ENCODE results near the gene HSP90AB1.

Gene HSP90AB1

GRCh38 chr6:44286285-44286565, 39.3 kb downstream of the HSP90AB1 start:
- DNase-seq (ENCODE audit: low read depth in 2 of 2), result no peak

DNA sequence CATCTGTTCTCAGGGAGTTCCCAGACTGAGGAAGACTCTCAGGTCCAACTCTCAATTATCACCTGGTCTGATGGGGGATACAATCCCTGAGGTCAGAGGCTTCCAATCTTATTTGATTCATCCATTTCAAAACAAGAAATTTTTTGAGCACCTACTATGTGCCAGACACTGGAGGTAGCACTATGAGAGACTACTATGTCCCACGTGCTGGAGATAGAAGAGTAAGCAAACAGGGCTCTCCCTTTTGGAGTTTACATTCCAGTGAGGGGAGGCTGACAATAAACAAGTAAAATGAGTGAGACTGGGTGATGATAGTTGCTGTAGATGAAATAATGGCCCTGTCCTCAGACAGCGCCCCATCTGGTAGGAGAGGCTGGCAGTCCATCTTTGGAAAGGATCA, 39.8 kb downstream of the HSP90AB1 start:
- no peak for DNase-seq (ENCODE audit: low read depth in 2 of 2)

DNA sequence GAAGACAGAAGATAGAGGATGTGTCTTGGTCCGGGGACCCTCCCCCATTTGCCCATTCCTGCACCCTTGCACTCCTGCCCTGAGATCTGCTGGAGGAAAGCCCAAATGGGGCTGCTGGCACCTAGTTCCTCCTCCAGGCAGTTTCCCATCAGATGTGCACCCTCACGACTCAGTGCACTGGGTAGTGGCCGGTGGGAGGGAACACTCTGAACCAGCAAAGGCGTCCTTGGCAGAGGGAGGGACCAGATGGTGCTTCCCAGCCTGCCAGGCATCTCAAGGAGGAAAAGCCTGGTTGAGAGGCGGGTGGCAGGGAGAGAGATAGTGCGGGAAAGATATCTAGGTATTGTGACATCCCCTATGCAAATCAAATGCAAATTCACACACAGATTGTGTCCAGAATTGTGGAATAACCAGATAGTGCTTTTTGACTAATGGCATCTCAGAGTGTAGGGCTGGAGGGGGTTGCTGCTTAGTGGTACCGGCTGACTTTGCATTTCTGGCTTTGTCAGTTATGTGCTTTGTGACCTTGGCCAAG, 42.9 kb downstream of the HSP90AB1 start:
- DNase-seq (ENCODE audit: low read depth in 2 of 2), result no peak

DNA sequence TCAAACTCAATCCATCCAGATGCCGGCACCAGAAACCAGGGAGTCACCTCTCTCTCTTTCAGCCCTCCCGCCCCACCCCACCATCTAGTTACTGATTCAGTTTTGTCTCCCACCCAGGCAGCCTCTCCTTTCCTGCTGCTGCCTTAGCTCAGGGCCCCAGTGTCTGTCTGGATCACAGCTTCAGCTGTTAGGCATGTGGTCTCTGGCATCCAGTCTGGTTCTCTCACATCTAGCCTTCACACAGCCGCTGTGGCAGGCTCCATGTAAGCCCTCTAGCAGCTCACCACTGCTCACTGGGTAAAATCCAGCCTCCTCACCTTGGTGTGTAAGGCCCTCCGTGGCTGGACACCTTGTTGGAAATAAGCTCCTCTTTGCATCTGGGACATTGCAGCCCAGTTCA, 44.9 kb downstream of the HSP90AB1 start:
- DNase-seq (ENCODE audit: low read depth in 2 of 2), result no peak

DNA sequence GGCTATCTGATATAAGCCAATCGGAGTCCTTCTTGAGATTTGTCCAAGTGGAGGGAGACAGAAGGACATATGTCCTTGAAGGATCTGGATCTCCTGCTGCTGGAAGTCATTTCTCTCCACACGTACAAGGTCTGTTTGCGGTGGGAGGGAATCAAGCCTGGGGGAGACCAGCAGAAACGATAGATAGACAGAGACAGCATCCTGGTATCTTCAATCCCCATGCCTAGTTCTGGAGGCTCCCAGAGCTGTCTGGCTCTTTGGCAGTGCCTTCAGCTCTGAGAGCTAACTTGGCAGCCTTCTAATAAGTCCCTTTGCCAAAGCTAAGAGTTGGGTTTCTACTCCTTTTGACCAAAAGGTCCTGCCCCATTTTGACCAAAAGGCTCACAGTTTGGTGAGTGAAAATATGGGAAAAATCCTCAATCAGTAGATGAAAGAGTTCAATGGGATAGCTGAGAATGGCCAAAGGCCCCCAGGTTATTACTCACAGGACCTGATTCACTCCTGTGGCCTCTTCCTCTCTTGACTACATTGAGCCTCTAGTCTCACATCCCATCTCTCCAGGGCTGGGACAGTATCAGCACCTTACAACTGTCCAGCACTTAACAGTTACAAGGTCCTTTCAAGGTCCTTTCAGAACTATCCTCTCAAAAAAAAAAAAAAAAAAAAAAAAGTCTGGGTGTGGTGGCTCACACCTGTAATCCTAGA, 45.9 kb downstream of the HSP90AB1 start:
- no peak for DNase-seq (ENCODE audit: low read depth in 2 of 2)

- DNase-seq (ENCODE audit: low read depth in 2 of 2), result no peak
Observed at GRCh38 chr6:44294832-44295791, 48.2 kb downstream of the HSP90AB1 start.

GRCh38 chr6:44297063-44298038, 50.5 kb downstream of the HSP90AB1 start:
- peak; percentile 30 to 56 for DNase-seq (ENCODE audit: low read depth in 2 of 2)

GRCh38 chr6:44298055-44298803, 51.3 kb downstream of the HSP90AB1 start:
- DNase-seq (ENCODE audit: low read depth in 2 of 2), result no peak

DNA sequence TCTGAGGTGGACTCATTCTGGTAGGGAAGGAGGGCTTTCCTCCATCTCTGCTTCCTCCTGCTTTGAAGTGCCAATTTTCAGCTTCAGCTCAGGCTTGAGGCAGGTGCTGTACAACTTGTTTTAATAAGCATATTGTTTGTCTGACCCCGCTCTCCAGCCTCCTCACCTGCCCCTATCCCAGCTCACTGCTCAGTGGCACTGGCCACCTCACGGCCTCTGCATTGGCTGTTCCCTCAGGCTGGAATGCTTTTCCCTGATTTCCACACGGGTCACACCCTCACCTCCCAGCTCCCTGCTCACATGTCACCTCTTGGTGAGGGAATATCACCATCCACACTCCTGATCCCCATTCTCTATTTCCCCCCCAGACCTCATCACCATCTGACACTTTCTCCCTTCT, 52.0 kb downstream of the HSP90AB1 start:
- DNase-seq (ENCODE audit: low read depth in 2 of 2), result no peak

DNA sequence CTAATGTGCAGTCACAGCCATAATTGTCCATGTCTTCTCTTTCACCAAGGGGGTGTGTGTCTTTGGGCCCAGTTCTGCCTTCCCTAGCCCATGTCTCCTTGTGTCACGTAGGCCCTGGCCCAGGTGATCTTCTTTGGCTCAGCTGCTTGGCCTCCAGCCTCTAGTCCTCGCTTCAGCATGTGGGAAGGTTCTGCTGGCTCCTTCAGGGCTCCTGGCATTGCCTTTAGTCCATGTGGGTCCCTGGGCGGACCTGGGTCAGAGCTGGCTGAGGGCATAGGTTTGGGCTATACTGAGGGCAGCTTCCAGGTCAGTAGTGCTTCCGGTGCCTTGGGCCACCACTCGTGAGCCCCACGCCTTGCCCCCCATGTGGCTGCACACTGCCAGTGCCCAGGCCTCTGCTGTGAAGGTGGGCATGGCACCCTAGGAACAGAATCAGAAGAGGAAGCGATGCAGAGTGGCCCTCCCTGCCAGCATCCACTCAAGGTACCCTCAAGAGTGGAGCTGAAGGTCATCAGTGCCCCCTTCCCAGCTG, 53.5 kb downstream of the HSP90AB1 start:
- DNase-seq (ENCODE audit: low read depth in 2 of 2), result no peak

DNA sequence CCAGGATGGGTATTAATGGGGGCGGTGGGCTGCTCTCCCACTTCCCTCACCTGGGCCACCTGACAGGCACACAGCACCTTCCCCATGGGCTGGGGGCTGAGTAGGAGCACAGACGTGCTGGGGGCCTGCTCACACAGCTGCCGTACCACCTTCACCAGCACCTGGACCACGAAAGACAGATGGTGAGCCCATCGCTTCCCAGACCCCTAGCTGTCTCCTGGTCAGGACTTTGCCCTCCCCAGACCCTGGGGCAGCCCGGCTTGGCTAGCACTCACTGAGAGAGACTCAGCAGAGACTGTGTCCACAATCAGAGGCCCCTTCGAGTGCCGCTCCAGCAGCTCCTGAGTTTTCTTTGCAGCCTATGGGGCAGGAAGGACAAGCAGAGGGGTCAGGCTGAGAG, 54.2 kb downstream of the HSP90AB1 start:
- DNase-seq (ENCODE audit: low read depth in 2 of 2), result no peak

- DNase-seq (ENCODE audit: low read depth in 2 of 2), result no peak
Observed at GRCh38 chr6:44301782-44302564, 55.1 kb downstream of the HSP90AB1 start.

DNA sequence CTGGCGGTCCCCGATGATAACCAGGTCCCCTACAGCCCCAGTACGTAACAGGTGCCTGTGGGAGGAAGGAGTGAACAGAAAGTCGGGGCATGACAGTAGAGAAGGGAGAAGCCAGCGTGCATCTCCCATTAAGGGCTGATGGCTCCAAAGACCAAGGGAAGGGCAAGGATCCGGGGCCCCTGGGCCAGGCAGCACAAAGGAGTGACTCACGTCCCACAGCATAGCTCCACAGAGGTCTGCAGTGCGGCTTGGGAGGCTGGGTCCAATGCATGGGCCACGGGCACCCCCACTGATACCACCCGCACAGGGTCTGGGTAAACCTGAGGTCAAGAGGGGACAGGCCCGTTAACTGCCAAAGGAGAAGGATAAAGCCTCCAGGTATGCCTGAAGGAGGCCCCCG, 56.0 kb downstream of the HSP90AB1 start:
- DNase-seq (ENCODE audit: low read depth in 2 of 2), result no peak

Data from stimulated activated CD4-positive, alpha-beta T cell treated with anti-CD3 and anti-CD28 coated beads, Interleukin-1b, Interleukin-23, amount 100 ng/mL, for 4 hours (primary cell).